ENCODE measurements around the gene B4GALT2. TPM values are rescaled to one million over a fixed set of nuclear protein-coding genes. Genes with fewer than 3 reads are reported as not detected.

B4GALT2 gene
- total RNA-seq, 1 donor from 2014 or later = 53.9 TPM

GRCh38 chr1:43965316-43965715 lies 13.7 kb upstream of the B4GALT2 start:
- Mint-ChIP-seq H3K27ac (no peak overlapping the region), H3K27me3 (ENCODE audit: low read depth) (no peaks in the 10 kb centered on the region), H3K9me3 (no peaks in the 10 kb centered on the region), H3K4me1 (ENCODE audit: low read depth) (peaks cover 4% of the 10 kb centered on the region), H3K4me3 (ENCODE audit: low read depth) (no peak overlapping the region), H3K36me3 (ENCODE audit: low read depth) (peaks cover 14% of the 10 kb centered on the region)
- intact Hi-C loops (cut with micrococcal nuclease) = no loop called here
- DNase-seq (ENCODE audit: low spot score) = no peak

GRCh38 chr1:43968348-43968948 lies 10.6 kb upstream of the B4GALT2 start:
- H3K4me1 Mint-ChIP-seq (ENCODE audit: low read depth) = peaks cover 15% of the 10 kb centered on the region
- H3K9me3 Mint-ChIP-seq = no peaks in the 10 kb centered on the region
- no peak overlapping the region for H3K4me3 Mint-ChIP-seq (ENCODE audit: low read depth)
- DNase-seq (ENCODE audit: low spot score) = no peak
- H3K36me3 Mint-ChIP-seq (ENCODE audit: low read depth) = peaks cover 25% of the 10 kb centered on the region
- intact Hi-C loops (cut with micrococcal nuclease) = no loop called here
- H3K27me3 Mint-ChIP-seq (ENCODE audit: low read depth) = no peaks in the 10 kb centered on the region
- H3K27ac Mint-ChIP-seq = no peak overlapping the region

- H3K36me3 Mint-ChIP-seq (ENCODE audit: low read depth) = peaks cover 34% of the 10 kb centered on the region
- intact Hi-C loops (cut with micrococcal nuclease) = loop anchor here (1.0 kb wide), 1 partner anchor 23 kb away; the partner anchor contains the start of gene IPO13
Measured at GRCh38 chr1:43969416-43969745, 9.6 kb upstream of the B4GALT2 start.

GRCh38 chr1:43969746-43970466 lies 9.1 kb upstream of the B4GALT2 start, which contains the start of gene DPH2:
Gene DPH2, plus strand, starts transcription at chr1:43970010. Its CDS starts 166 bp downstream, at chr1:43970176.
- Mint-ChIP-seq H3K4me3 (ENCODE audit: low read depth) (peak within 1 kb of the TSS; percentile 93), H3K9me3 (no peaks in the 10 kb centered on the region), H3K4me1 (ENCODE audit: low read depth) (peaks cover 24% of the 10 kb centered on the region), H3K27ac (peak within 1 kb of the TSS; percentile 64), H3K36me3 (ENCODE audit: low read depth) (peaks cover 34% of the 10 kb centered on the region), H3K27me3 (ENCODE audit: low read depth) (no peaks in the 10 kb centered on the region)
- intact Hi-C loops (cut with micrococcal nuclease) = loop anchor here (1.0 kb wide), 1 partner anchor 24 kb away; the partner anchor contains the start of gene IPO13
- peak; percentile 89 for DNase-seq (ENCODE audit: low spot score)

More at GRCh38 chr1:43969416-43969745, 9.6 kb upstream of the B4GALT2 start:
- H3K27me3 Mint-ChIP-seq (ENCODE audit: low read depth) = no peaks in the 10 kb centered on the region
- no peaks in the 10 kb centered on the region for H3K9me3 Mint-ChIP-seq
- DNase-seq (ENCODE audit: low spot score) = no peak
- peaks cover 24% of the 10 kb centered on the region for H3K4me1 Mint-ChIP-seq (ENCODE audit: low read depth)
- peak overlapping the region; percentile 93 for H3K4me3 Mint-ChIP-seq (ENCODE audit: low read depth)
- H3K27ac Mint-ChIP-seq = no peak overlapping the region

GRCh38 chr1:43970502-43970901 lies 8.5 kb upstream of the B4GALT2 start:
- peaks cover 34% of the 10 kb centered on the region for H3K36me3 Mint-ChIP-seq (ENCODE audit: low read depth)
- intact Hi-C loops (cut with micrococcal nuclease) = no loop called here
- H3K4me3 Mint-ChIP-seq (ENCODE audit: low read depth) = peak overlapping the region; percentile 93
- H3K27ac Mint-ChIP-seq = peak overlapping the region; percentile 64
- peaks cover 24% of the 10 kb centered on the region for H3K4me1 Mint-ChIP-seq (ENCODE audit: low read depth)
- no peaks in the 10 kb centered on the region for H3K27me3 Mint-ChIP-seq (ENCODE audit: low read depth)
- H3K9me3 Mint-ChIP-seq = no peaks in the 10 kb centered on the region
- DNase-seq (ENCODE audit: low spot score) = no peak

- H3K36me3 Mint-ChIP-seq (ENCODE audit: low read depth) = peaks cover 36% of the 10 kb centered on the region
- no peaks in the 10 kb centered on the region for H3K27me3 Mint-ChIP-seq (ENCODE audit: low read depth)
- H3K4me1 Mint-ChIP-seq (ENCODE audit: low read depth) = peaks cover 26% of the 10 kb centered on the region
- H3K4me3 Mint-ChIP-seq (ENCODE audit: low read depth) = peak overlapping the region; percentile 93
- DNase-seq (ENCODE audit: low spot score) = no peak
- intact Hi-C loops (cut with micrococcal nuclease) = no loop called here
- H3K27ac Mint-ChIP-seq = peak overlapping the region; percentile 16
- no peaks in the 10 kb centered on the region for H3K9me3 Mint-ChIP-seq
Measured at GRCh38 chr1:43970911-43971310, 8.1 kb upstream of the B4GALT2 start.

GRCh38 chr1:43971336-43971980 lies 7.6 kb upstream of the B4GALT2 start:
- no peak for DNase-seq (ENCODE audit: low spot score)
- Mint-ChIP-seq H3K36me3 (ENCODE audit: low read depth) (peaks cover 42% of the 10 kb centered on the region), H3K9me3 (no peaks in the 10 kb centered on the region), H3K27ac (no peak overlapping the region), H3K4me1 (ENCODE audit: low read depth) (peaks cover 32% of the 10 kb centered on the region), H3K4me3 (ENCODE audit: low read depth) (peak overlapping the region; percentile 93), H3K27me3 (ENCODE audit: low read depth) (no peaks in the 10 kb centered on the region)
- intact Hi-C loops (cut with micrococcal nuclease) = no loop called here

- Mint-ChIP-seq H3K4me1 (ENCODE audit: low read depth) (peaks cover 53% of the 10 kb centered on the region), H3K9me3 (no peaks in the 10 kb centered on the region), H3K27ac (peak overlapping the region; percentile 90), H3K27me3 (ENCODE audit: low read depth) (no peaks in the 10 kb centered on the region), H3K36me3 (ENCODE audit: low read depth) (peaks cover 64% of the 10 kb centered on the region), H3K4me3 (ENCODE audit: low read depth) (peak overlapping the region; percentile 91)
- intact Hi-C loops (cut with micrococcal nuclease) = loop anchor here (1.0 to 2.0 kb wide), 4 partner anchors 17 to 267 kb away; partner anchors contain the start of genes CCDC24, IPO13, SLC6A9 and ST3GAL3
- DNase-seq (ENCODE audit: low spot score) = no peak
Measured at GRCh38 chr1:43973981-43974442, 5.0 kb upstream of the B4GALT2 start.

GRCh38 chr1:43974443-43975248 lies 4.4 kb upstream of the B4GALT2 start, which contains the start of gene ATP6V0B:
Gene ATP6V0B, plus strand, starts transcription at chr1:43974960. Its CDS starts 81 bp downstream, at chr1:43975041.
- no peaks in the 10 kb centered on the region for H3K9me3 Mint-ChIP-seq
- peak within 1 kb of the TSS; percentile 90 for H3K27ac Mint-ChIP-seq
- H3K27me3 Mint-ChIP-seq (ENCODE audit: low read depth) = no peaks in the 10 kb centered on the region
- intact Hi-C loops (cut with micrococcal nuclease) = loop anchor here (1.0 to 2.0 kb wide), 4 partner anchors 16 to 267 kb away; partner anchors contain the start of genes CCDC24, IPO13, SLC6A9 and ST3GAL3
- peak within 1 kb of the TSS; percentile 91 for H3K4me3 Mint-ChIP-seq (ENCODE audit: low read depth)
- peaks cover 61% of the 10 kb centered on the region for H3K36me3 Mint-ChIP-seq (ENCODE audit: low read depth)
- peaks cover 49% of the 10 kb centered on the region for H3K4me1 Mint-ChIP-seq (ENCODE audit: low read depth)
- peak; percentile 94 for DNase-seq (ENCODE audit: low spot score)

- Mint-ChIP-seq H3K27ac (peak overlapping the region; percentile 46), H3K9me3 (no peaks in the 10 kb centered on the region), H3K4me3 (ENCODE audit: low read depth) (peak overlapping the region; percentile 91), H3K27me3 (ENCODE audit: low read depth) (no peaks in the 10 kb centered on the region), H3K36me3 (ENCODE audit: low read depth) (peaks cover 59% of the 10 kb centered on the region), H3K4me1 (ENCODE audit: low read depth) (peaks cover 50% of the 10 kb centered on the region)
- intact Hi-C loops (cut with micrococcal nuclease) = loop anchor here (2.0 kb wide), 2 partner anchors 15 to 55 kb away; partner anchors contain the start of genes CCDC24 and SLC6A9
- peak; percentile 24 for DNase-seq (ENCODE audit: low spot score)
Measured at GRCh38 chr1:43975249-43975961, 3.6 kb upstream of the B4GALT2 start.

GRCh38 chr1:43976045-43976444 lies 3.0 kb upstream of the B4GALT2 start:
- Mint-ChIP-seq H3K4me1 (ENCODE audit: low read depth) (peaks cover 50% of the 10 kb centered on the region), H3K4me3 (ENCODE audit: low read depth) (peak overlapping the region; percentile 91), H3K27ac (peak overlapping the region; percentile 46), H3K36me3 (ENCODE audit: low read depth) (peaks cover 63% of the 10 kb centered on the region), H3K9me3 (no peaks in the 10 kb centered on the region), H3K27me3 (ENCODE audit: low read depth) (no peaks in the 10 kb centered on the region)
- intact Hi-C loops (cut with micrococcal nuclease) = no loop called here
- no peak for DNase-seq (ENCODE audit: low spot score)
